ENCODE measurements around the gene SPDYE5.

DNA sequence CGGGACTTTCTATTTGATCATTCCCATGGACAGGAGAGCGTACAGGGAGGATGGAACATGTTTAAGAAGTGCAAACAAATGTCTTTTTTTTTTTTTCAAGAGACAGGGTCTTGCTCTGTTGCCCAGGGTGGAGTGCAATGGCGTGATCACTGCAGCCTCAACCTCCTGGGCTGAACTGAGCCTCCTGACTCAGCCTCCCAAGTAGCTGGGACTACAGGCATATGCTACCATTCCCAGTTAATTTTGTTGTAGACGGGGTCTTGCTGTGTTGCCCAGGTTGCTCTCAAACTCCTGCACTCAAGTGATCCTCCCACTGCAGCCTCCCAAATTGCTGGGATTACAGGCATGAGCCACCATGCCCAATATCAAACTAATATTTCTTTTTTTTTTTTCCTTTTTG is 40.5 kb downstream of the SPDYE5 start:
- TF ChIP-seq, protein P1, sequence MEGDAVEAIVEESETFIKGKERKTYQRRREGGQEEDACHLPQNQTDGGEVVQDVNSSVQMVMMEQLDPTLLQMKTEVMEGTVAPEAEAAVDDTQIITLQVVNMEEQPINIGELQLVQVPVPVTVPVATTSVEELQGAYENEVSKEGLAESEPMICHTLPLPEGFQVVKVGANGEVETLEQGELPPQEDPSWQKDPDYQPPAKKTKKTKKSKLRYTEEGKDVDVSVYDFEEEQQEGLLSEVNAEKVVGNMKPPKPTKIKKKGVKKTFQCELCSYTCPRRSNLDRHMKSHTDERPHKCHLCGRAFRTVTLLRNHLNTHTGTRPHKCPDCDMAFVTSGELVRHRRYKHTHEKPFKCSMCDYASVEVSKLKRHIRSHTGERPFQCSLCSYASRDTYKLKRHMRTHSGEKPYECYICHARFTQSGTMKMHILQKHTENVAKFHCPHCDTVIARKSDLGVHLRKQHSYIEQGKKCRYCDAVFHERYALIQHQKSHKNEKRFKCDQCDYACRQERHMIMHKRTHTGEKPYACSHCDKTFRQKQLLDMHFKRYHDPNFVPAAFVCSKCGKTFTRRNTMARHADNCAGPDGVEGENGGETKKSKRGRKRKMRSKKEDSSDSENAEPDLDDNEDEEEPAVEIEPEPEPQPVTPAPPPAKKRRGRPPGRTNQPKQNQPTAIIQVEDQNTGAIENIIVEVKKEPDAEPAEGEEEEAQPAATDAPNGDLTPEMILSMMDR (IDR thresholded peaks at IDR 0.05; ENCODE audit: borderline replicate concordance, extremely low read depth, low read length, poor library complexity, severe bottlenecking), result no peak
- no peak for TF ChIP-seq EZH2 (IDR thresholded peaks at IDR 0.05; ENCODE audit: borderline replicate concordance, low read depth, low read length, severe bottlenecking)

All from DND-41 (cell line).